ENCODE results near the gene SPATA46. TPM values are rescaled to one million over a fixed set of nuclear protein-coding genes. Genes with fewer than 3 reads are reported as not detected.

The SPATA46 gene
- total RNA-seq, 3 donors from 2014 or later, result not detected

- intact Hi-C loops (cut with DNase I, micrococcal nuclease), result no loop called here
- DNase-seq (no peak), ATAC-seq (no peak)
- no peak overlapping the region for H3K4me3 ChIP-seq
- H3K9me3 ChIP-seq, result no peaks in the 10 kb centered on the region
- TF ChIP-seq CTCF (IDR thresholded peaks at IDR 0.05), result no peak
- no peaks in the 10 kb centered on the region for H3K4me1 ChIP-seq (ENCODE audit: low read depth)
- H3K36me3 ChIP-seq (ENCODE audit: low read depth), result no peaks in the 10 kb centered on the region
Observed at GRCh38 chr1:162342452-162342983, 34.1 kb downstream of the SPATA46 start.

- DNase-seq, result no peak
- no peaks in the 10 kb centered on the region for H3K36me3 ChIP-seq (ENCODE audit: low read depth)
- H3K4me3 ChIP-seq, result no peak overlapping the region
- H3K4me1 ChIP-seq (ENCODE audit: low read depth), result no peaks in the 10 kb centered on the region
- no peaks in the 10 kb centered on the region for H3K9me3 ChIP-seq
- ATAC-seq, result no peak
- TF ChIP-seq CTCF (IDR thresholded peaks at IDR 0.05), result no peak
- intact Hi-C loops (cut with DNase I, micrococcal nuclease), result no loop called here
Observed at GRCh38 chr1:162336621-162337285, 39.9 kb downstream of the SPATA46 start.

- intact Hi-C loops (cut with DNase I, micrococcal nuclease), result no loop called here
- Histone ChIP-seq H3K4me3 (no peak overlapping the region), H3K4me1 (ENCODE audit: low read depth) (no peaks in the 10 kb centered on the region), H3K9me3 (no peaks in the 10 kb centered on the region), H3K36me3 (ENCODE audit: low read depth) (no peaks in the 10 kb centered on the region)
- no peak for DNase-seq
- no peak for TF ChIP-seq CTCF (IDR thresholded peaks at IDR 0.05)
- ATAC-seq, result no peak
Observed at GRCh38 chr1:162335126-162335525, 41.5 kb downstream of the SPATA46 start.

GRCh38 chr1:162333991-162334390 is 42.7 kb downstream of the SPATA46 start:
- Histone ChIP-seq H3K4me1 (ENCODE audit: low read depth) (no peaks in the 10 kb centered on the region), H3K4me3 (no peak overlapping the region), H3K9me3 (no peaks in the 10 kb centered on the region), H3K36me3 (ENCODE audit: low read depth) (no peaks in the 10 kb centered on the region)
- ATAC-seq (no peak), DNase-seq (no peak)
- TF ChIP-seq CTCF (IDR thresholded peaks at IDR 0.05), result no peak
- intact Hi-C loops (cut with DNase I, micrococcal nuclease), result no loop called here

GRCh38 chr1:162329826-162330225 is 46.8 kb downstream of the SPATA46 start:
- Histone ChIP-seq H3K9me3 (no peaks in the 10 kb centered on the region), H3K4me1 (ENCODE audit: low read depth) (no peaks in the 10 kb centered on the region), H3K4me3 (no peak overlapping the region), H3K36me3 (ENCODE audit: low read depth) (no peaks in the 10 kb centered on the region)
- ATAC-seq, result no peak
- no peak for DNase-seq
- TF ChIP-seq CTCF (IDR thresholded peaks at IDR 0.05), result no peak
- intact Hi-C loops (cut with DNase I, micrococcal nuclease), result no loop called here
